ENCODE results near the gene DISC1. TPM values are rescaled to one million over a fixed set of nuclear protein-coding genes. Genes with fewer than 3 reads are reported as not detected.

The DISC1 gene
- total and polyA plus RNA-seq, 2 donors (not counting 1 experiment from before 2014, with no cell fraction given) = 2.7 to 4.3 TPM

DNA sequence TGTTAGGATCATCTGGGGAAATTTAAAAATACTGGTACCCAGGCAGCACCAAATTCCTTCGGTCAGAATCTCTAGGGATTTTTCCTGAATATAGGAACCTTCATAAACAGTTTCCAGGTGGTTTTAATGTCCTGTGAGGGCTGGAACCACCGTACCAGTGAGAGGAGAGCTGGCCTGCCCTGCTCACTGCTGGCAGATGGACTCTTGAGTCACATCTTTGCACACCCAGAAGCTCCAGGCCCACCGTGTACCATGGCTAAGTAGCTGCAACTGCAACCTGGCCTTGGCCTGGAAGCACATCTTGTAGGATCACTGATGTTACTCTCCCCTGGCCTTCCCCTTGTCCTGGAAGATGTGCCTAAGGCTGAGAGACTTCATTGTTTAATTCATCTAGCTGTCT, 181.5 kb downstream of the DISC1 start:
- Histone ChIP-seq H3K79me2 (ENCODE audit: control insufficient read depth, insufficient read depth, low read length) (no peaks in the 10 kb centered on the region), H3K9me3 (ENCODE audit: control extremely low read depth in 1 of 3, control insufficient read depth in 2 of 3, insufficient read depth in 1 of 3, low read length in 2 of 3) (no peaks in the 10 kb centered on the region), H3K4me3 (ENCODE audit: control extremely low read depth in 1 of 5, extremely low read depth in 1 of 5, insufficient read depth in 1 of 5, low read depth in 2 of 5, low read length in 4 of 5) (no peak overlapping the region), H3K27me3 (replicated peaks in 1 of 4; ENCODE audit: control extremely low read depth in 1 of 4, control insufficient read depth in 3 of 4, insufficient read depth in 4 of 4, low read length in 3 of 4) (no peaks in the 10 kb centered on the region), H3K27ac (ENCODE audit: low read length in 2 of 2) (no peak overlapping the region), H4K20me1 (ENCODE audit: control insufficient read depth, insufficient read depth, low read length, poor library complexity, severe bottlenecking) (no peaks in the 10 kb centered on the region), H3K4me1 (ENCODE audit: control insufficient read depth in 2 of 2, insufficient read depth in 2 of 2, low read length in 2 of 2) (no peaks in the 10 kb centered on the region), H3K4me2 (replicated peaks; ENCODE audit: low read depth, low read length, poor library complexity, severe bottlenecking) (no peak overlapping the region), H2AFZ (ENCODE audit: insufficient read depth, low read depth, low read length, poor library complexity, severe bottlenecking) (no peak overlapping the region), H3K36me3 (replicated peaks in 1 of 2; ENCODE audit: control extremely low read depth in 1 of 2, control insufficient read depth in 1 of 2, extremely low read depth in 1 of 2, insufficient read depth in 2 of 2, low read length in 1 of 2) (no peaks in the 10 kb centered on the region), H3K9ac (ENCODE audit: low read length) (no peak overlapping the region)
- ChIA-PET POLR2A (no interaction called here), CTCF (no interaction called here)
- no peaks in the 10 kb centered on the region for H3K4me1 Mint-ChIP-seq
- ATAC-seq (ENCODE audit: low read depth) (no peak), DNase-seq (no peak)
- H3K27ac Mint-ChIP-seq = no peak overlapping the region
- H3K27me3 Mint-ChIP-seq = no peaks in the 10 kb centered on the region
- no peak for TF ChIP-seq EZH2 (IDR thresholded peaks at IDR 0.05; ENCODE audit: borderline replicate concordance, insufficient read depth, low read depth, low read length, poor library complexity, severe bottlenecking)
- intact Hi-C loops (cut with micrococcal nuclease) = no loop called here
- WGBS (ENCODE audit: insufficient coverage) = 97% methylated on average over 3 of the region's 3 CpGs
- no peaks in the 10 kb centered on the region for H3K9me3 Mint-ChIP-seq (ENCODE audit: insufficient read depth)
- no peak overlapping the region for H3K4me3 Mint-ChIP-seq

DNA sequence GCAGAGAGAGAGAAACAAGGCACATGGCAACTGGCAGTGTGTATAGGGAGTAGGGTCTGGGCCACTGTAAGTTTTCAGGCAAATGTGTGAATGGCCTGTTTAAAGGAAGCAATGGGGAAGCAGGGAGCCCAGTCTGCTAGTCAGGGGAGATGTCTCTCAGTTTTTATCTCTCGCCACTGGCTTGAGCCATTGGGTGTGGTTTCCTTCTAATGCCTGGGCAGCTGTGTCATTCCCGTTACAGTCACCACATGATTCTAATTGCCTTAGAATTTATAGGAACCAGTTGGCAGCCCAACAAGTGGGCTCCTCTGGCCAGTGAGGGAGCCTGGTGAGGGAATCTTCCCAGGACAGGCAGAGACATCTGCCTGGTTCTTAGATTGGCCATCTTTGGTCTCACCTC, 182.4 kb downstream of the DISC1 start:
- Mint-ChIP-seq H3K4me3 (no peak overlapping the region), H3K4me1 (no peaks in the 10 kb centered on the region), H3K27ac (no peak overlapping the region), H3K27me3 (no peaks in the 10 kb centered on the region), H3K9me3 (ENCODE audit: insufficient read depth) (no peaks in the 10 kb centered on the region)
- intact Hi-C loops (cut with micrococcal nuclease) = no loop called here
- Histone ChIP-seq H3K79me2 (ENCODE audit: control insufficient read depth, insufficient read depth, low read length) (no peaks in the 10 kb centered on the region), H3K9me3 (ENCODE audit: control extremely low read depth in 1 of 3, control insufficient read depth in 2 of 3, insufficient read depth in 1 of 3, low read length in 2 of 3) (no peaks in the 10 kb centered on the region), H4K20me1 (ENCODE audit: control insufficient read depth, insufficient read depth, low read length, poor library complexity, severe bottlenecking) (no peaks in the 10 kb centered on the region), H2AFZ (ENCODE audit: insufficient read depth, low read depth, low read length, poor library complexity, severe bottlenecking) (no peak overlapping the region), H3K27ac (ENCODE audit: low read length in 2 of 2) (no peak overlapping the region), H3K27me3 (replicated peaks in 1 of 4; ENCODE audit: control extremely low read depth in 1 of 4, control insufficient read depth in 3 of 4, insufficient read depth in 4 of 4, low read length in 3 of 4) (no peaks in the 10 kb centered on the region), H3K9ac (ENCODE audit: low read length) (no peak overlapping the region), H3K4me3 (ENCODE audit: control extremely low read depth in 1 of 5, extremely low read depth in 1 of 5, insufficient read depth in 1 of 5, low read depth in 2 of 5, low read length in 4 of 5) (no peak overlapping the region), H3K36me3 (replicated peaks in 1 of 2; ENCODE audit: control extremely low read depth in 1 of 2, control insufficient read depth in 1 of 2, extremely low read depth in 1 of 2, insufficient read depth in 2 of 2, low read length in 1 of 2) (no peaks in the 10 kb centered on the region), H3K4me1 (ENCODE audit: control insufficient read depth in 2 of 2, insufficient read depth in 2 of 2, low read length in 2 of 2) (no peaks in the 10 kb centered on the region), H3K4me2 (replicated peaks; ENCODE audit: low read depth, low read length, poor library complexity, severe bottlenecking) (no peak overlapping the region)
- no peak for TF ChIP-seq CTCF (IDR thresholded peaks at IDR 0.05)
- TF ChIP-seq EZH2 (IDR thresholded peaks at IDR 0.05; ENCODE audit: borderline replicate concordance, insufficient read depth, low read depth, low read length, poor library complexity, severe bottlenecking) = no peak
- WGBS (ENCODE audit: insufficient coverage) = 100% methylated on average over 1 of the region's 2 CpGs
- ATAC-seq (ENCODE audit: low read depth) (no peak), DNase-seq (no peak)
- ChIA-PET POLR2A (no interaction called here), CTCF (no interaction called here)
